Neural cell (in vitro differentiated cells): ENCODE data around the gene ZAP70. TPM values are rescaled to one million over a fixed set of nuclear protein-coding genes. Genes with fewer than 3 reads are reported as not detected.

ENCODE experiments used
- H2AFZ ChIP-seq: fragments of 200-600, 300-800 bp; sonication (generic), shearing (Covaris generic); 2 replicates; pipeline ENCODE4 v1.6.0; 2014; ENCODE audit warnings: low read depth, mild to moderate bottlenecking, antibody characterized with exemption, low read length, moderate library complexity
- H3F3A ChIP-seq: fragments of 200-600 bp; shearing (Covaris generic); 2 replicates; pipeline ENCODE4 v1.6.1; 2016; ENCODE audit warnings: mild to moderate bottlenecking, moderate library complexity, mixed read lengths, antibody characterized with exemption, low read length; ENCODE audit not compliant: insufficient read depth, poor library complexity, severe bottlenecking
- H3K27ac ChIP-seq: fragments of 200-600, 300-800 bp; sonication (generic), shearing (Covaris generic); 2 replicates; pipeline ENCODE4 v1.5.1; 2014; ENCODE audit warnings: mild to moderate bottlenecking, low read length, moderate library complexity
- H3K27me3 ChIP-seq: fragments of 300-800, 200-600 bp; sonication (generic), shearing (Covaris generic); 2 replicates; pipeline ENCODE4 v1.6.0; 2014; ENCODE audit warnings: mild to moderate bottlenecking, low read depth, low read length, moderate library complexity; ENCODE audit not compliant: insufficient read depth
- H3K36me3 ChIP-seq: fragments of 300-800, 200-600 bp; sonication (generic), shearing (Covaris generic); 2 replicates; pipeline ENCODE4 v1.5.1; 2014; ENCODE audit warnings: mild to moderate bottlenecking, antibody characterized with exemption, low read length, moderate library complexity; ENCODE audit not compliant: insufficient read depth
- H3K4me2 ChIP-seq: fragments of 300-800, 200-600 bp; sonication (generic), shearing (Covaris generic); 2 replicates; pipeline ENCODE4 v1.6.0; 2014; ENCODE audit warnings: mild to moderate bottlenecking, low read length
- H3K4me3 ChIP-seq: fragments of 300-800, 200-600 bp; sonication (generic), shearing (Covaris generic); 2 replicates; pipeline ENCODE4 v1.5.1; 2014; ENCODE audit warnings: mild to moderate bottlenecking, low read length, moderate library complexity
- H3K79me2 ChIP-seq: fragments of 200-600 bp; shearing (Covaris generic); replicated peaks from 2 replicates; pipeline ENCODE4 v1.6.0; 2014; ENCODE audit warnings: mild to moderate bottlenecking, low read length, moderate library complexity; ENCODE audit not compliant: insufficient read depth
- H3K9ac ChIP-seq: fragments of 300-800, 200-600 bp; sonication (generic), shearing (Covaris generic); 2 replicates; pipeline ENCODE4 v1.6.1; 2016; ENCODE audit warnings: mild to moderate bottlenecking, low read length, mixed read lengths
- H3K9me2 ChIP-seq: fragments of 200-600 bp; shearing (Covaris generic); 2 replicates; pipeline ENCODE4 v1.6.1; 2016; ENCODE audit warnings: mild to moderate bottlenecking, low read length, mixed read lengths; ENCODE audit not compliant: insufficient read depth
- H3K9me3 ChIP-seq: fragments of 200-600, 300-800 bp; sonication (generic), shearing (Covaris generic); 2 replicates; pipeline ENCODE4 v1.6.1; 2016; ENCODE audit warnings: mild to moderate bottlenecking, mixed run types, low read length, moderate library complexity, mixed read lengths
- H4K20me1 ChIP-seq: fragments of 200-600 bp; shearing (Covaris generic); 2 replicates; pipeline ENCODE4 v1.6.1; 2016; ENCODE audit warnings: mild to moderate bottlenecking, mixed run types; ENCODE audit not compliant: insufficient read depth
- CTCF ChIP-seq: fragments of 450-650 bp; IDR thresholded peaks from 2 replicates; pipeline ENCODE4 v1.5.1; 2014; ENCODE audit warnings: antibody characterized with exemption, mild to moderate bottlenecking, moderate library complexity; ENCODE audit not compliant: poor library complexity, severe bottlenecking
- EP300 ChIP-seq: fragments of 450-650 bp; conservative IDR thresholded peaks from 2 replicates; pipeline ENCODE4 v1.6.1; 2014; ENCODE audit warnings: antibody characterized with exemption, mild to moderate bottlenecking, moderate library complexity; ENCODE audit not compliant: poor library complexity, severe bottlenecking
- EZH2 ChIP-seq: fragments of 200-600, 300-800 bp; shearing (Covaris generic), sonication (generic); IDR thresholded peaks from 2 replicates; pipeline ENCODE4 v1.6.1; 2014; ENCODE audit warnings: antibody characterized with exemption, low read length, borderline replicate concordance, mild to moderate bottlenecking; ENCODE audit not compliant: insufficient read depth, poor library complexity, severe bottlenecking
- MXI1 ChIP-seq: fragments of 450-650 bp; conservative IDR thresholded peaks from 2 replicates; pipeline ENCODE4 v1.6.1; 2014; ENCODE audit warnings: antibody characterized with exemption, mild to moderate bottlenecking; ENCODE audit not compliant: poor library complexity, severe bottlenecking
- POLR2AphosphoS5 ChIP-seq: IDR thresholded peaks from 2 replicates; pipeline ENCODE4 v1.6.1; 2012
- RAD21 ChIP-seq: fragments of 450-650 bp; conservative IDR thresholded peaks from 2 replicates; pipeline ENCODE4 v1.6.1; 2014; ENCODE audit warnings: antibody characterized with exemption, mild to moderate bottlenecking, moderate library complexity
- REST ChIP-seq: IDR thresholded peaks from 2 replicates; pipeline ENCODE4 v1.6.1; 2012; ENCODE audit warnings: borderline replicate concordance
- SMC3 ChIP-seq: fragments of 450-650 bp; conservative IDR thresholded peaks from 2 replicates; pipeline ENCODE4 v1.6.1; 2014; ENCODE audit warnings: antibody characterized with exemption, mild to moderate bottlenecking, moderate library complexity; ENCODE audit not compliant: poor library complexity
- TAF1 ChIP-seq: IDR thresholded peaks from 2 replicates; pipeline ENCODE4 v1.6.1; 2012; ENCODE audit warnings: low read depth
- polyA plus RNA-seq: library from polyadenylated mRNA; depleted of rRNA; stranded (reverse); fragments of >200 nt; gene quantifications from 2 replicates; pipeline ENCODE4 v1.2.3, GENCODE V29; 2014

The ZAP70 gene
- polyA plus RNA-seq, 1 donor from 2014 or later = 0.59 TPM

- TF ChIP-seq RAD21 (no peak), MXI1 (no peak), REST (no peak), SMC3 (no peak), POLR2AphosphoS5 (no peak), EP300 (no peak)
Observed at GRCh38 chr2:97724946-97725688, 11.7 kb downstream of the ZAP70 start.

GRCh38 chr2:97726261-97727064 lies 13.1 kb downstream of the ZAP70 start:
- H3K4me3 ChIP-seq = no peak overlapping the region
- H4K20me1 ChIP-seq = no peaks in the 10 kb centered on the region
- H3K4me2 ChIP-seq = no peak overlapping the region
- peaks cover 4% of the 10 kb centered on the region for H3K9me3 ChIP-seq
- no peak overlapping the region for H2AFZ ChIP-seq
- H3K27ac ChIP-seq = no peak overlapping the region
- TF ChIP-seq POLR2AphosphoS5 = no peak
- no peak for TF ChIP-seq TAF1
- no peak for TF ChIP-seq MXI1
- no peak for TF ChIP-seq CTCF
- no peak for TF ChIP-seq SMC3
- TF ChIP-seq EZH2 = no peak
- TF ChIP-seq RAD21 = no peak
- no peak for TF ChIP-seq EP300
- TF ChIP-seq REST = no peak
- H3F3A ChIP-seq = no peaks in the 10 kb centered on the region
- H3K9ac ChIP-seq = no peak overlapping the region
- no peaks in the 10 kb centered on the region for H3K9me2 ChIP-seq
- no peaks in the 10 kb centered on the region for H3K36me3 ChIP-seq
- H3K27me3 ChIP-seq = no peaks in the 10 kb centered on the region
- H3K79me2 ChIP-seq = no peaks in the 10 kb centered on the region

More at GRCh38 chr2:97724946-97725688, 11.7 kb downstream of the ZAP70 start:
- H3K9ac ChIP-seq = no peak overlapping the region
- no peaks in the 10 kb centered on the region for H3K79me2 ChIP-seq
- no peak overlapping the region for H3K4me2 ChIP-seq
- H3F3A ChIP-seq = no peaks in the 10 kb centered on the region
- no peaks in the 10 kb centered on the region for H4K20me1 ChIP-seq
- no peak overlapping the region for H3K27ac ChIP-seq
- H3K9me2 ChIP-seq = no peaks in the 10 kb centered on the region
- no peaks in the 10 kb centered on the region for H3K36me3 ChIP-seq
- no peaks in the 10 kb centered on the region for H3K27me3 ChIP-seq
- no peak overlapping the region for H3K4me3 ChIP-seq
- peaks cover under 1% of the 10 kb centered on the region for H3K9me3 ChIP-seq
- no peak overlapping the region for H2AFZ ChIP-seq
